BJ (cell line): ENCODE measurements around the gene ATP8B1. TPM values are rescaled to one million over a fixed set of nuclear protein-coding genes. Genes with fewer than 3 reads are reported as not detected.

Source experiments
- CTCF ChIA-PET: fragments of 350-600 bp; formaldehyde crosslinking; extraction: SDS; loops from one replicate; lab custom pipeline; 2021; ENCODE audit warnings: antibody characterized with exemption, inconsistent platforms; lab: Yijun Ruan, JAX
- POLR2A ChIA-PET: fragments of 300-600 bp; sonication (Branson Sonifier 250); formaldehyde crosslinking; extraction: SDS; loops from one replicate; lab custom pipeline; 2021; ENCODE audit warnings: antibody characterized with exemption; lab: Charles Lee
- DNase-seq: peaks from one replicate; pipeline ENCODE4 v3.0.0-alpha.2; 2011; ENCODE audit warnings: low read depth
- H3K27me3 ChIP-seq: 2 replicates; pipeline ENCODE4 v1.6.0; 2011; ENCODE audit warnings: low read length; ENCODE audit not compliant: control insufficient read depth, insufficient read depth
- H3K36me3 ChIP-seq: 2 replicates; pipeline ENCODE4 v1.5.1; 2011; ENCODE audit warnings: low read length; ENCODE audit not compliant: control insufficient read depth, insufficient read depth
- H3K4me3 ChIP-seq: 2 replicates; pipeline ENCODE4 v1.5.1; 2011; ENCODE audit warnings: low read depth, mild to moderate bottlenecking, control low read depth, low read length
- polyA plus RNA-seq: library from polyadenylated mRNA; depleted of rRNA; stranded (reverse); fragments of >200 nt; gene quantifications from 2 replicates; pipeline ENCODE4 v1.2.3, GENCODE V29; 2011
- TF ChIP-seq, protein P1 (sequence below): IDR thresholded peaks from 2 replicates; pipeline ENCODE4 v1.5.1; 2011; ENCODE audit warnings: low read depth, mild to moderate bottlenecking, control low read depth, inconsistent platforms, low read length, moderate library complexity; ENCODE audit not compliant: insufficient read depth

ATP8B1 gene
- polyA plus RNA-seq, 1 experiment, result 53.3 TPM

DNA sequence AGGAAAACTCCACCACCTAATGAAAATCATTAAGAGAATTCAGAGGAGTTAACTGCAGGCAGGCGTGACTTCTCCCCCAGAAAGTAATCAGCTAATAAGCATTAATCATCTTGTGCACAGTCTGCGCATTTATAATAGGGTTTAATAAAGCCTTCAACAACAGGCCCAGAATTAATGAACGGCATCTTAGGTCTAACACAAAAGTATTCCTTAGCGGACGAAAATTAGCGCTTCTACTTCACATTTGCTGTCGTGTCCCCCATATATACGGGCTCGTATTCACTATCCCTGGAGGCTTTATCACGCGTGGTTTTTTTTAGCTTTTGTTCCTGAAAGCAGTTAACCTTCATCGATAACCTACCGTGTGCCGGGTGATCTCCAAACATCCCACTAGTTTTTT lies 1.8 kb downstream of the ATP8B1 start:
- Histone ChIP-seq H3K27me3 (no peaks in the 10 kb centered on the region), H3K4me3 (peak overlapping the region; percentile 94), H3K36me3 (no peaks in the 10 kb centered on the region)
- CTCF ChIA-PET, result interaction anchor here (0.6 kb wide), 1 partner anchor 56 kb away, joined by 3 read pairs; no protein-coding TSS in a partner anchor
- TF ChIP-seq, protein P1, sequence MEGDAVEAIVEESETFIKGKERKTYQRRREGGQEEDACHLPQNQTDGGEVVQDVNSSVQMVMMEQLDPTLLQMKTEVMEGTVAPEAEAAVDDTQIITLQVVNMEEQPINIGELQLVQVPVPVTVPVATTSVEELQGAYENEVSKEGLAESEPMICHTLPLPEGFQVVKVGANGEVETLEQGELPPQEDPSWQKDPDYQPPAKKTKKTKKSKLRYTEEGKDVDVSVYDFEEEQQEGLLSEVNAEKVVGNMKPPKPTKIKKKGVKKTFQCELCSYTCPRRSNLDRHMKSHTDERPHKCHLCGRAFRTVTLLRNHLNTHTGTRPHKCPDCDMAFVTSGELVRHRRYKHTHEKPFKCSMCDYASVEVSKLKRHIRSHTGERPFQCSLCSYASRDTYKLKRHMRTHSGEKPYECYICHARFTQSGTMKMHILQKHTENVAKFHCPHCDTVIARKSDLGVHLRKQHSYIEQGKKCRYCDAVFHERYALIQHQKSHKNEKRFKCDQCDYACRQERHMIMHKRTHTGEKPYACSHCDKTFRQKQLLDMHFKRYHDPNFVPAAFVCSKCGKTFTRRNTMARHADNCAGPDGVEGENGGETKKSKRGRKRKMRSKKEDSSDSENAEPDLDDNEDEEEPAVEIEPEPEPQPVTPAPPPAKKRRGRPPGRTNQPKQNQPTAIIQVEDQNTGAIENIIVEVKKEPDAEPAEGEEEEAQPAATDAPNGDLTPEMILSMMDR, result no peak
- DNase-seq, result no peak
- POLR2A ChIA-PET, result no interaction called here

DNA sequence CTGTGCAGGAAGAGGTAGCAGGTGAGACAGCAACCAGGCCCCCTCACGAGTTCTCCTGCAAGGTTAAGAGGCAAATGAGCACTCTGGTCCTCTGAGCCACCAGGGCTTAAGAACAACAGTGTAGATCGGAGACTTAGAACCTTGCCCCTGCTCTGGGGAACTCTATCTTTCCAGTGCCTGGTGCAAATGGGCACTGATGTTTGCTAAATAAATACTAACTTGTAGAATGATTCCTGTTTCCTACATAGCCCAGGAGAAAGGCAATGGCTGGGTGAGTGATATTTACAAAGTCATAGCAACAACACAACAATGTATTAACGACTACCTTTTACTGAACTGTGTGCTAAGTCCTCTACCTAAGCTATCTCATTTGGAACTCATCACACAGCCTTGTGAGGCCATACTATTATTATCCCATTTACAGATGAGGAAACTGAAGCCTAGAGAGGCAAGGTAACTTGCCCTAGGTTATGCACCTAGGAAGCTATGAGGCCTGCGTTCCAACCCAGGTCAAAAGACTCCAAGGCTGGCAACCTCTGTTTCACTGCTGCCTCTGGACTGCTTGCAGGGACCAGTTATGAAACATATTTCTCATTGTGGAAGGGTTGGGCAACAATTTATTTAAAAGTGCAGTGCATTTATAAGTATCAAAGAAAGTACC lies 4.3 kb downstream of the ATP8B1 start:
- Histone ChIP-seq H3K36me3 (no peaks in the 10 kb centered on the region), H3K27me3 (no peaks in the 10 kb centered on the region), H3K4me3 (no peak overlapping the region)
- DNase-seq, result no peak
- TF ChIP-seq, protein P1, result no peak
- POLR2A ChIA-PET, result no interaction called here
- CTCF ChIA-PET, result no interaction called here

DNA sequence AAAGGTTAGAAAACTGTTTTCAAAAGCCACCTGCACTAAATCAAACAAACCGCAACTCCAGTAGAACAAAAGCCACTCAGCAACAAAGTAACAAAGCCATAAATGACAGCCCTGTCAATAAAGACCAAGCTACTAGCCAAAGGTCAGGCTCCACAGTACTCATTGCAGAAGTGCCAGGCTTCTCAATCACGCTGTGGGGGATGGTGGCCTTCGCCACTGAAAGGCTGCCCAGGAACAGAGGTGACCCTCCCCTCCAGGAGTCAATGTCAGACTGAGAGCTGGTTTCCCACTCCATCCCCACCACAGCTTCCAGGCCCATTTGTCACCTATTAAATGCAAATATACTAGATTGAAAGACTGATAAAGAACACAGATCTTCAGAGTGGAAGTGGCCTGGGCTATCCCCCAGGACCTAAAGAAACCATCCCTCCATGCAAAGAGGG lies 5.9 kb downstream of the ATP8B1 start:
- TF ChIP-seq, protein P1, result no peak
- CTCF ChIA-PET, result interaction anchor here (0.6 to 1.2 kb wide), 2 partner anchors 10 to 21 kb away, joined by 3 to 4 read pairs; no protein-coding TSS in a partner anchor
- POLR2A ChIA-PET, result no interaction called here
- H3K4me3 ChIP-seq, result no peak overlapping the region
- no peak for DNase-seq
- no peaks in the 10 kb centered on the region for H3K27me3 ChIP-seq
- no peaks in the 10 kb centered on the region for H3K36me3 ChIP-seq

DNA sequence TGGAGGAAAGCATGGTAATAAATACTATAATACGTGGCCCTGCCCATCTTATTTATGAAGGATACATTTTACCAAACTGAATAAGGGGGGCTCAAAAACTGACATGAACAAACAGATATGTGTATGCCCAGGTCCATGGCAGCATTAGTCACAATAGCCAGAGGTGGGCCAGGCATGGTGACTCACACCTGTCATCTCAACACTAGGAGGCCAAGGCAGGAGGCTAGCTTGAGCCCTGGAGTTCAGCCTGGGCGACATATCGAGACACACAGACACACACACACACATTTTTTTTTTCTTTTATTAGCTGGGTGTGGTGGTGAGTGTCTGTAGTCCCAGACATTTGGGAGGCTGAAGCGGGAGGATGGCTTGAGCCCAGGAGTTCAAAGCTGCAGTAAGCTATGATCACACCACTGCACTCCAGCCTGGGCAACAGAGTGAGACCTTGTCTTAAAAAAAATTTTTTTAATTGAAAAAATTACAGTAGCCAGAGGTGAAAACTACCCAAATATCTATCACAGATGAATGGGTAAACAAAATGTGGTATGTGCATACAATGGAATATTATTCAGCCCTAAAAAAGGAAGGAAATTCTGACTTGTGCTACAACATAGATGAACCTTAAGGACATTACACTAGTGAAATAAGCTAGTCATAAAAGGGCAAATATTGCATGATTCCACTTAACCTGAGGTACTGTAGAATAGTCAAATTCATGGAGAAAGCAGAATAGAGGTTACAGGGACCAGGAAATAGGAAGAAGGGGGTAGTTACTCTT lies 8.0 kb downstream of the ATP8B1 start:
- H3K36me3 ChIP-seq, result no peaks in the 10 kb centered on the region

More for the DNA sequence above, 8.0 kb downstream of the ATP8B1 start:
- no peaks in the 10 kb centered on the region for H3K27me3 ChIP-seq
- no peak overlapping the region for H3K4me3 ChIP-seq
- CTCF ChIA-PET, result interaction anchor here (0.7 to 1.0 kb wide), 2 partner anchors 10 to 386 kb away, joined by 3 to 4 read pairs; no protein-coding TSS in a partner anchor
- TF ChIP-seq, protein P1, result no peak
- no peak for DNase-seq
- POLR2A ChIA-PET, result interaction anchor here (0.6 kb wide), 1 partner anchor 509 kb away, joined by 3 read pairs; no protein-coding TSS in a partner anchor
